Measurements from ENCODE around the gene AMD1. TPM values are rescaled to one million over a fixed set of nuclear protein-coding genes. Genes with fewer than 3 reads are reported as not detected.

Gene AMD1
- total RNA-seq, 4 donors from 2014 or later: 75.8 to 121 (median 101) TPM

GRCh38 chr6:110933912-110934311 lies 59.3 kb downstream of the AMD1 start:
- Histone ChIP-seq H3K36me3 (no peaks in the 10 kb centered on the region), H3K27ac (no peak overlapping the region), H3K4me3 (no peak overlapping the region), H3K4me1 (no peaks in the 10 kb centered on the region), H3K27me3 (no peaks in the 10 kb centered on the region), H3K9me3 (no peaks in the 10 kb centered on the region)
- TF ChIP-seq CTCF (IDR thresholded peaks at IDR 0.05) (no peak), POLR2A (IDR thresholded peaks at IDR 0.05) (no peak)
- intact Hi-C loops (cut with DNase I; ENCODE audit: low total_unique reads): no loop called here
- no peak for DNase-seq

DNA sequence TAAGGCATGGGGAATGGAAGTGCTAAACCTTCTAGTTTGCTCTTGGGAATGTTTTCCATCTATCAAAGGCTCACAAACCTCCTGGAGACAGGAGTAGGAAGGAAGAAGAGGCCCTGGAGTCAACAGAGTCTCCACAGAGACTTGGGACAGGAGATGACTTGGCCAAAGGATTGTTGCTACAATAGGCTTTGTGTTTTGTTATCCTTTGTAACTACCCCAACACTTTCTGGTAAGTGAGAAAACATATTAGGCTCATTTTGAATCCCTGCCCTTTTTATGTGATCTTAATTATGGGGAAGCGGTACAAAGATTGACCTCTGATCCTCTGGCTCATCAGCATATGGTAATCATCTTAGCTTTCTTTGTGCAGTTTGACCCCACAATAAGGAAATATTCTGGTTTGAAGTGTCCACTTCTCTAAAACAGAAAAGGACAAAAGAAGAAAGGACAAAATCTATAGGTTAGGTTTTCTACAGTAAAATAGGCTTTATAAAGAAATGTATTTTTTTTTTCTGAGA lies 59.9 kb downstream of the AMD1 start:
- Histone ChIP-seq H3K27me3 (no peaks in the 10 kb centered on the region), H3K36me3 (no peaks in the 10 kb centered on the region), H3K4me1 (no peaks in the 10 kb centered on the region), H3K9me3 (no peaks in the 10 kb centered on the region), H3K4me3 (no peak overlapping the region), H3K27ac (no peak overlapping the region)
- no peak for TF ChIP-seq POLR2A (IDR thresholded peaks at IDR 0.05)
- no peak for TF ChIP-seq CTCF (IDR thresholded peaks at IDR 0.05)
- DNase-seq: no peak
- intact Hi-C loops (cut with DNase I; ENCODE audit: low total_unique reads): no loop called here

GRCh38 chr6:110935171-110935570 lies 60.6 kb downstream of the AMD1 start:
- no peak for DNase-seq
- no peak overlapping the region for H3K27ac ChIP-seq
- no peak overlapping the region for H3K4me3 ChIP-seq
- H3K9me3 ChIP-seq: no peaks in the 10 kb centered on the region
- intact Hi-C loops (cut with DNase I; ENCODE audit: low total_unique reads): no loop called here
- TF ChIP-seq POLR2A (IDR thresholded peaks at IDR 0.05) (no peak), CTCF (IDR thresholded peaks at IDR 0.05) (no peak)
- no peaks in the 10 kb centered on the region for H3K27me3 ChIP-seq
- H3K36me3 ChIP-seq: no peaks in the 10 kb centered on the region
- no peaks in the 10 kb centered on the region for H3K4me1 ChIP-seq

DNA sequence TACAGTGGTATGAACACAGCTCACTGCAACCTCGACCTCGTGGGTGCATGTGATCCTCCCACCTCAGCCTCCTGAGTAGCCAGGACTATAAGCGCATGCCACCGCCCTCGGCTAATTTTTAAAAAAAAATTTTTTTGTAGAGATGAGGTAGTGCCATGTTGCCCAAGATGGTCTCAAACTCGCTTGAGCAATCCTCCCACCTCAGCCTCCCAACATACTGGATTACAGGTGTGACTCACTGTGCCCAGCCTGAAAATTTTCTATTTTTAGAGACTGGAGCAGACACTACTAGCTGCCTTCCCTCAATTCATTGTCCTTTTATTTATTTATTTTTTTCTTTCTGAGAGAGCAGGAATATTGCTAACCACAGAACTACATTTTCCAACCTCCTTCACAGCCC lies 63.6 kb downstream of the AMD1 start:
- no peak for TF ChIP-seq CTCF (IDR thresholded peaks at IDR 0.05)
- TF ChIP-seq POLR2A (IDR thresholded peaks at IDR 0.05): no peak
- no peaks in the 10 kb centered on the region for H3K27me3 ChIP-seq

GRCh38 chr6:110939429-110940200 lies 65.0 kb downstream of the AMD1 start:
- no peak for TF ChIP-seq CTCF (IDR thresholded peaks at IDR 0.05)
- TF ChIP-seq POLR2A (IDR thresholded peaks at IDR 0.05): no peak
- Histone ChIP-seq H3K9me3 (no peaks in the 10 kb centered on the region), H3K27me3 (no peaks in the 10 kb centered on the region), H3K4me1 (no peaks in the 10 kb centered on the region), H3K27ac (no peak overlapping the region), H3K36me3 (no peaks in the 10 kb centered on the region), H3K4me3 (no peak overlapping the region)
- intact Hi-C loops (cut with DNase I; ENCODE audit: low total_unique reads): no loop called here
- DNase-seq: no peak

More for the DNA sequence above, 63.6 kb downstream of the AMD1 start:
- Histone ChIP-seq H3K4me3 (no peak overlapping the region), H3K9me3 (no peaks in the 10 kb centered on the region), H3K27ac (no peak overlapping the region), H3K4me1 (no peaks in the 10 kb centered on the region), H3K36me3 (no peaks in the 10 kb centered on the region)
- intact Hi-C loops (cut with DNase I; ENCODE audit: low total_unique reads): no loop called here
- DNase-seq: no peak

All from uterus (tissue), 4 donors.